Measurements from ENCODE around the gene MOXD1.
"Not testable (repeated sequence)": the region's sequence is repeated elsewhere in the genome, so short reads cannot be mapped to it uniquely, and the experiment has no call there.

The MOXD1 gene

DNA sequence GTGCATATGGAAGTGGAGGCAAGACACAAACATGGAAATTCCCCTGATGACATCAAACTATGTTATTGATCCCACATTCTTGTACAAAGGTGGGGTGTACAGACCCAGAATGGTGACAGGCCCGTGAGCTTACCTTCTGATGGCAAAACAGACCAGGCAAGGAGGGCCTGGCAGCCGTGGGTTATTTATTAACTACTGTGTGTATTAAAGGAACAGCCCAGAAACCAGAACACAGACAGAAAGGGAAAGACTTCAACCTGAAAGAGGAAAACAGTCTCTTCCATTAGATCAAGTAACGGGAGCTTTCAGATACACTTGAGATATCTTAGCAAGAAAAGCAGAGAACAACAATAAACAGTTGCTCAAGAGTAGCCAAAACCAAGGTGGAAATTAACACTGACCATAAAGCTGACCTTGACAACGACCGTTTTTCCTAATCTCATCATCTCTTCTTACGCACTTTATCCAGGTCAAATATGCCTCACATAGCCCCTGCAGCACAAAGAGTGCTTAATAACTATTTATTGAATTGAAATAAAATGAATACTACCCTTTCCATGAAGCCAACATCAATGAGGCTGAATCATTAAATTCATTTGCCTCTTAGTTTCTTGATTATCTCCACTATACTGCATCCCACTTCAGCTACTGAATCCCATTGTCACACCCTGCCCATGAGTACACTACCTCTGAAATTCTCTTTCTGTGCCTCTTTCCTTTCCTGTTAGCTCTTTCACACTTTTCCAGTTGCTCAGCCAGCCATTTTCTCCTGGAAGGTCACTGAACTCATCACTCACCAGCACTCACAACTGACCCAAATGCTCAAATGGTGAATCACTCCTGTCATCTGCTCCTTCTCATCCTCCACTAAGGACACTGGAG lies 67.4 kb downstream of the MOXD1 start:
- H3K27ac ChIP-seq = peak overlapping the region; percentile 65
- TF ChIP-seq ZFX (IDR thresholded peaks at IDR 0.05; ENCODE audit: borderline replicate concordance) = no peak
- TF ChIP-seq, protein P1, sequence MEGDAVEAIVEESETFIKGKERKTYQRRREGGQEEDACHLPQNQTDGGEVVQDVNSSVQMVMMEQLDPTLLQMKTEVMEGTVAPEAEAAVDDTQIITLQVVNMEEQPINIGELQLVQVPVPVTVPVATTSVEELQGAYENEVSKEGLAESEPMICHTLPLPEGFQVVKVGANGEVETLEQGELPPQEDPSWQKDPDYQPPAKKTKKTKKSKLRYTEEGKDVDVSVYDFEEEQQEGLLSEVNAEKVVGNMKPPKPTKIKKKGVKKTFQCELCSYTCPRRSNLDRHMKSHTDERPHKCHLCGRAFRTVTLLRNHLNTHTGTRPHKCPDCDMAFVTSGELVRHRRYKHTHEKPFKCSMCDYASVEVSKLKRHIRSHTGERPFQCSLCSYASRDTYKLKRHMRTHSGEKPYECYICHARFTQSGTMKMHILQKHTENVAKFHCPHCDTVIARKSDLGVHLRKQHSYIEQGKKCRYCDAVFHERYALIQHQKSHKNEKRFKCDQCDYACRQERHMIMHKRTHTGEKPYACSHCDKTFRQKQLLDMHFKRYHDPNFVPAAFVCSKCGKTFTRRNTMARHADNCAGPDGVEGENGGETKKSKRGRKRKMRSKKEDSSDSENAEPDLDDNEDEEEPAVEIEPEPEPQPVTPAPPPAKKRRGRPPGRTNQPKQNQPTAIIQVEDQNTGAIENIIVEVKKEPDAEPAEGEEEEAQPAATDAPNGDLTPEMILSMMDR (IDR thresholded peaks at IDR 0.05) = no peak

DNA sequence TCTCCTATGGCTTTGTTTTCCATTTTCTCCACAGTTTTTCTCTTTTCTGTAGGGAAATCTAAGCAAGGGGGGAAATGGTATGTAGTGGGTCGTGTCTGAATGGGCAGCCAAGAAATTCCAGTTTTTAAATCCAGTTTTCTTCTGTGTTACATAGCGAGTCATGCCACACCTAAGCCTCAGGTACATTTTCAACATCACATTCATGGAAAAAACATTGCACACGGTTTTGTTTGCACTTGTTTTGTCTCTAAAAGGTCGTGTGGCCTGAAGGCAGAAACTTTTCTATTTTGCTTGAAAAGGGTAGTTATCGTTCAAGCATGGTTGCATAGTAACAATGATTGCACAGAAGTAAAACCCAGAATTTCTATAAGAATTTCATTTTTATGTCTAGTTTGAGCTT lies 70.5 kb downstream of the MOXD1 start:
- TF ChIP-seq ZFX (IDR thresholded peaks at IDR 0.05; ENCODE audit: borderline replicate concordance) = no peak
- TF ChIP-seq, protein P1 (IDR thresholded peaks at IDR 0.05) = no peak
- no peak overlapping the region for H3K27ac ChIP-seq

DNA sequence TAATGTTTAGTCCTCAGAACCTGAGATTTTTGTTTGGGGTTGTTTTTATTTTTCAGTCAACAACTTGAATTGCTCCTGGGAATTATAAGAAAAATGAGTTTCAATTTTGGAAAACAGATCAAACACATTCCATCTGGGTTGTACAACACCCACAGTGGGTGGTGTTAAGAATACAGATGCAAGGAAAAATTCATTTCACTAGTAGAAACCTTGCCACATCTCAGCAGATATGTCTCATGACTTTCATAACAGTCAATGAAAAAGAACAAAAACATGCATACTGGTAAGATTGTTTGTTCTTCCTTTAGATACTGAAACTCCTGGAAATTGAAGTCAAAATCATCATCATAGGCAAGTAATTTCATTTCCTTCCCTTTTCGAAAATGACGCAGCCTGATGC lies 78.9 kb downstream of the MOXD1 start:
- no peak for TF ChIP-seq ZFX (IDR thresholded peaks at IDR 0.05; ENCODE audit: borderline replicate concordance)
- TF ChIP-seq, protein P1 (IDR thresholded peaks at IDR 0.05) = no peak

DNA sequence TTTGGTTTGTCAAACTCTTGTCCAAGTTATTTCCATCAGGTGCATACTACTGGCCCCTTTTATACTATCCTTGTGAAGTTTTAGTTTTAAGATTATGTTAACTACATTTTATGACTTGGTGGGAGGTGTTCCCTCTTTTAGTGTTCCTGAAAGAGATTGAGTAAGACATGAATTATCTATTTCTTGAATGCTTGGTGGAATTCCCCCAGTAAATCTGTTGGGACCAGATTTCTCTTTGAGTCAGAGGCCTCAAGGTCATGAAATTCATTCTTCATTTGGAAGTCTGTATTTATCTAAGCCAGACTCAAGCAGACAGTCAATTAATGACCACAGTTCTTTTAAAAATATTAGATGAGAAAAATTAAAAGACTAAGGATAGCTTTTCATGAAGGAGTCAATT lies 81.3 kb downstream of the MOXD1 start:
- no peak for TF ChIP-seq ZFX (IDR thresholded peaks at IDR 0.05; ENCODE audit: borderline replicate concordance)
- TF ChIP-seq, protein P1 (IDR thresholded peaks at IDR 0.05) = no peak
- no peak overlapping the region for H3K27ac ChIP-seq

More for the DNA sequence above, 78.9 kb downstream of the MOXD1 start:
- H3K27ac ChIP-seq = no peak overlapping the region

DNA sequence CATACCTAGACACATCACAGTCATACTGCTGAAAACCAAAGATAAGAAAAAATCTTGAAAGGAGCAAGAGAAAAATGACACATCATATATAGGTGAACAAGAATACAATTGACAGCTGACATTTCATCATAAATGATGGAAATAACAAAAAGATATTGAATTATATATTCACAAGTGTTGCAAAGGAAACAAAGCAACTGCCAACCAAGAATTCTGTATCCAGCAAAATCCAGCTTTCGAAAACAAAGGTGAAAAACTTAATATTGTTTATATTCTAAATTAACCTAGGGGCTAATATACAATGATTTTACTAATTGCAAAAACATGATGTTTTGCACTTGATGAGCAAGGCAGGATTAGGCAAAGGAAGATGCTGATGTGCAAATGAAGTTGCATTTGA lies 84.3 kb downstream of the MOXD1 start:
- TF ChIP-seq, protein P1 (IDR thresholded peaks at IDR 0.05) = no peak
- no peak for TF ChIP-seq ZFX (IDR thresholded peaks at IDR 0.05; ENCODE audit: borderline replicate concordance)
- H3K27ac ChIP-seq = no peak overlapping the region

DNA sequence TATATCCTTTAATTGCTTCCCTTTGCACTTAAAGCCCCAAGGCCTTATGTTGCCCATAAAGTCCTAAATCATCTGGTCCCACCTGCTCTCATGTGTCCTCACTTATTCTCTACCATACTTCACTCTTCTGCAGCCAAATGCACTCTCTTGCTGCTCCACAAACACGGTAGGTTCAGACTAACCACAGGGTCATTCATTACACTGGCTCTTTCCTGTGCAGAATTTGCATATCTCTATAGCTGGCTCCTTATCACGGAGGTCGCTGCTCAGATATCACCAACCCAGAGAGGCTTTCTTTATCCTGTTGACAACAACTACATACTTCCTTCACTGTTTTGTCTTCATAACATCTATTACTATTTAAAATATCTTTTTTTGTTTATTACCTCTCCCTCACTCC lies 86.8 kb downstream of the MOXD1 start:
- TF ChIP-seq, protein P1 (IDR thresholded peaks at IDR 0.05) = no peak
- TF ChIP-seq ZFX (IDR thresholded peaks at IDR 0.05; ENCODE audit: borderline replicate concordance) = no peak
- H3K27ac ChIP-seq = no peak overlapping the region

DNA sequence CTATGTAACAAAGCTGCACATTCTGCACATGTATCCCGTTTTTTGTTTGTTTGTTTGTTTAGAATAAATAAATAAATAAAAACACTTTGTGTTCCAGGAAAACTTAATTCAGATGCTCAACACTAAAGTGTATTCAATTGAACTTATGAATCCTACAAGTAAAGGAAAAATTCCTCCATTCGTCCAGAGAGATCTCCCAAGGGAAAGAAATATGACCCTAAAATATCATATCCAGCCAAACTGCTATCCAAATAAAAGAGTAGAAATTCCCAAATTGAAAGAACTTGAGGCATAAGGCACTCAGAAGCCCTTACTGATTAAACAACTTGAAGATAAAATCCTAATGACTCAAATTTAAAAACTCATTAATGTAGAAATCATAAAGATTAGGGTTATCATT lies 90.4 kb downstream of the MOXD1 start:
- no peak for TF ChIP-seq ZFX (IDR thresholded peaks at IDR 0.05; ENCODE audit: borderline replicate concordance)
- TF ChIP-seq, protein P1 (IDR thresholded peaks at IDR 0.05) = no peak
- no peak overlapping the region for H3K27ac ChIP-seq

DNA sequence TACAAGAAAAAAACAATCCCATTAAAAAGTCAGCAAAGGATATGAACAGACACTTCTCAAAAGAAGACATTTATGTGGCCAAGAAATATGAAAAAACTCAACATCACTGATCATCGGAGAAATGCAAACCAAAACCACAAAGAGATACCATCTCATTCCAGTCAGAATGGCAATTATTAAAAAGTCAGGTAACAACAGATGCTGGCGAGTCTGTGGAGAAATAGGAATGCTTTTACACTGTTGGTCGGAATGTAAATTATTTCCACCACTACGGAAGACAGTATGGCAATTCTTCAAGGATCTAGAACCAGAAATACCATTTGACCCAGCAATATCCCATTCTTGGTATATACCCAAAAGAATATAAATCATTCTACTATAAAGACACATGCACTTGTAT lies 91.1 kb downstream of the MOXD1 start:
- not testable (repeated sequence) for H3K27ac ChIP-seq
